ENCODE measurements around the gene TMEM225B.
"Not testable (repeated sequence)": the region's sequence is repeated elsewhere in the genome, so short reads cannot be mapped to it uniquely, and the experiment has no call there.

TMEM225B gene

DNA sequence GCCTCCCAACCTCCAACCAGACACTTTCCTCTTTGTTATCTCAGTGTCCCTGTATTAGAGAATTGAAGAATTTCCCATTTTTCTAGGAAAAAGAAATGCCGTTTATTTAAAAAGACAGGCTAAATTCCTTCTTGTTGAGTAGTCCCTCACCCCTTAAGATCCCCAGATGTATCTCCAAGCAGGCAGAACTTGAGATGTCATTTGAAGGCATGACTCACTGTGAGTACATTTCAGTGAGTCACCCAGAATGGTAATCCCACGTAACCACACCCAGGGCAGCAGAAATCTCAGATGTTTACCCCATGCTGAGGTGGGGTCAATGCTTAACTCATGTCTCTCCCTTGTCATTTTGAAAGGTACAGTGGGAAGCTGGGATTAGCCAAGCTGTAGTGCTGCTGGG lies 35.2 kb upstream of the TMEM225B start:
- Histone ChIP-seq H3K4me3 (ENCODE audit: low read length) (no peak overlapping the region), H3K27me3 (ENCODE audit: control insufficient read depth, low read length) (no peaks in the 10 kb centered on the region), H4K20me1 (ENCODE audit: control insufficient read depth, insufficient read depth, low read depth, low read length) (peaks cover 35% of the 10 kb centered on the region; the same call in 1 of the 2 replicates), H3K9me2 (replicated peaks; ENCODE audit: control insufficient read depth, low read length) (no peaks in the 10 kb centered on the region), H3K9me3 (ENCODE audit: control insufficient read depth, insufficient read depth, low read length) (no peaks in the 10 kb centered on the region), H3K79me2 (ENCODE audit: control insufficient read depth, low read length) (peaks cover 85% of the 10 kb centered on the region), H3F3A (ENCODE audit: control insufficient read depth, insufficient read depth) (no peaks in the 10 kb centered on the region), H3K4me2 (ENCODE audit: low read length) (no peak overlapping the region), H3K36me3 (ENCODE audit: control insufficient read depth, low read length) (peaks cover 77% of the 10 kb centered on the region), H3K27ac (ENCODE audit: low read depth, low read length) (no peak overlapping the region), H3K4me1 (ENCODE audit: control insufficient read depth, low read length) (peaks cover 16% of the 10 kb centered on the region)
- TF ChIP-seq, protein P1, sequence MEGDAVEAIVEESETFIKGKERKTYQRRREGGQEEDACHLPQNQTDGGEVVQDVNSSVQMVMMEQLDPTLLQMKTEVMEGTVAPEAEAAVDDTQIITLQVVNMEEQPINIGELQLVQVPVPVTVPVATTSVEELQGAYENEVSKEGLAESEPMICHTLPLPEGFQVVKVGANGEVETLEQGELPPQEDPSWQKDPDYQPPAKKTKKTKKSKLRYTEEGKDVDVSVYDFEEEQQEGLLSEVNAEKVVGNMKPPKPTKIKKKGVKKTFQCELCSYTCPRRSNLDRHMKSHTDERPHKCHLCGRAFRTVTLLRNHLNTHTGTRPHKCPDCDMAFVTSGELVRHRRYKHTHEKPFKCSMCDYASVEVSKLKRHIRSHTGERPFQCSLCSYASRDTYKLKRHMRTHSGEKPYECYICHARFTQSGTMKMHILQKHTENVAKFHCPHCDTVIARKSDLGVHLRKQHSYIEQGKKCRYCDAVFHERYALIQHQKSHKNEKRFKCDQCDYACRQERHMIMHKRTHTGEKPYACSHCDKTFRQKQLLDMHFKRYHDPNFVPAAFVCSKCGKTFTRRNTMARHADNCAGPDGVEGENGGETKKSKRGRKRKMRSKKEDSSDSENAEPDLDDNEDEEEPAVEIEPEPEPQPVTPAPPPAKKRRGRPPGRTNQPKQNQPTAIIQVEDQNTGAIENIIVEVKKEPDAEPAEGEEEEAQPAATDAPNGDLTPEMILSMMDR (IDR thresholded peaks at IDR 0.05; ENCODE audit: low read depth, low read length, poor library complexity, severe bottlenecking): no peak
- TF ChIP-seq EZH2phosphoT487 (IDR thresholded peaks at IDR 0.05; ENCODE audit: borderline replicate concordance, low read length): no peak

DNA sequence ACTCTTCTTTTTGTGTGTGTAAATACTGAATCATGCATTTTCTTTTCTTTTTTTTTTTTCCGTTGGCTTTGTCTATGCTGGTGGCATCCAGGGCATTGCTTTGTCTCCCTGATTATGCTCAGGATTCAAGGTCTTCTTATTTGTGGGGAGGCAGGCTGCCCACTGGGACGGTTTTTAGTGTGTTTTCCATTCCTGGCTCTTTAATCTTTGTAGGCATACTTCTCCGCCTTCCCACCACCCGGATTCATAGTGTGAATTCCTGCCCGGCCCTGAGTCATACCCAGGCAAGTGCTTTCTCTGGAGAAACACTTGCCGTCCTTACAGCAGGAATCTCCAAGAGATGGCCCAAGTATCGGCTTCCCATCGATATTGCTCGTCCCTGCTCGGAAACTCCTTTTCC lies 34.4 kb upstream of the TMEM225B start:
- H4K20me1 ChIP-seq (ENCODE audit: control insufficient read depth, insufficient read depth, low read depth, low read length): peaks cover 35% of the 10 kb centered on the region; the same call in 1 of the 2 replicates
- no peaks in the 10 kb centered on the region for H3K9me3 ChIP-seq (ENCODE audit: control insufficient read depth, insufficient read depth, low read length)
- H3F3A ChIP-seq (ENCODE audit: control insufficient read depth, insufficient read depth): no peaks in the 10 kb centered on the region
- no peak overlapping the region for H3K4me2 ChIP-seq (ENCODE audit: low read length)
- H3K27ac ChIP-seq (ENCODE audit: low read depth, low read length): no peak overlapping the region
- no peaks in the 10 kb centered on the region for H3K9me2 ChIP-seq (replicated peaks; ENCODE audit: control insufficient read depth, low read length)
- TF ChIP-seq, protein P1 (IDR thresholded peaks at IDR 0.05; ENCODE audit: low read depth, low read length, poor library complexity, severe bottlenecking): no peak
- TF ChIP-seq EZH2phosphoT487 (IDR thresholded peaks at IDR 0.05; ENCODE audit: borderline replicate concordance, low read length): no peak
- peaks cover 16% of the 10 kb centered on the region for H3K4me1 ChIP-seq (ENCODE audit: control insufficient read depth, low read length)
- no peak overlapping the region for H3K4me3 ChIP-seq (ENCODE audit: low read length)
- no peaks in the 10 kb centered on the region for H3K27me3 ChIP-seq (ENCODE audit: control insufficient read depth, low read length)
- H3K36me3 ChIP-seq (ENCODE audit: control insufficient read depth, low read length): peaks cover 78% of the 10 kb centered on the region
- H3K79me2 ChIP-seq (ENCODE audit: control insufficient read depth, low read length): peaks cover 80% of the 10 kb centered on the region

DNA sequence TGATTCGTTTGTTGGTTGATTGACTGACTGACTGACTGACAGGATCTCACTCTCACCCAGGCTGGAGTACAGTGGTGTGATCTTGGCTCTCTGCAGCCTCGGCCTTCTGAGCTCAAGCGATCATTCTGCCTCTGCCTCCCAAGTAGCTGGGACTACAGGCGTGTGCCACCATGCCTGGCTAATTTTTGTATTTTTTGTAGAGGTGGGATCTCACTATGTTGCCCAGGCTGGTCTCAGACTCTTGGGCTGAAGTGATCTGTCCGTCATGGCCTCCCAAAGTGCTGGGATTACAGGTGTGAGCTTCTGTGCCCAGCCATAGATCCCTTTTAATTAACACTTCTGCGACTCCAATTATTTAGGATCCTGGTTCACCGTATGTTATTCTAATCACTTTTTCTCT lies 29.3 kb upstream of the TMEM225B start:
- not testable (repeated sequence) for H4K20me1 ChIP-seq (ENCODE audit: control insufficient read depth, insufficient read depth, low read depth, low read length); H3K4me3 ChIP-seq (ENCODE audit: low read length); H3K27me3 ChIP-seq (ENCODE audit: control insufficient read depth, low read length); H3K4me1 ChIP-seq (ENCODE audit: control insufficient read depth, low read length); H3F3A ChIP-seq (ENCODE audit: control insufficient read depth, insufficient read depth); H3K9me2 ChIP-seq (replicated peaks; ENCODE audit: control insufficient read depth, low read length); H3K4me2 ChIP-seq (ENCODE audit: low read length); H3K27ac ChIP-seq (ENCODE audit: low read depth, low read length); H3K9me3 ChIP-seq (ENCODE audit: control insufficient read depth, insufficient read depth, low read length)
- peaks cover 82% of the 10 kb centered on the region for H3K36me3 ChIP-seq (ENCODE audit: control insufficient read depth, low read length)
- H3K79me2 ChIP-seq (ENCODE audit: control insufficient read depth, low read length): peaks cover 39% of the 10 kb centered on the region

DNA sequence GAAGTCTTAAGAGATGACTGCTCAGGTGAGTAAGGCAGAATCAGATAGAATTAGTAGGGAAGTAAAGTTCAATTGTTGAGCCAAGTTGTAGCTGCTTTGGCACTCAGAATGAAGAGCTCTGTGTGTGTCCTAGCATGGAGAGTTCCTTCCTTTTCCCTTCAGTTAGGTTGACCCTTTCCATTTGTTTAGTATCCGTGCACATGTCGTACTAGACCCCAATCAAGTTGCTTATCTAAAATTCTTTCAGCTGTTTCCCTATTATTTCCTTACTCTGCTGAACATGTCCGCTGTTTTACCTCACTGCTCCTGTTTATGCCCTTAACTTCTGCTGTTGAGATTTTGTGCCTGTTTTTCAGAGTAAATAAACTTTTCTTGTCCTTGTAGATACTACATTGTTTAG lies 26.3 kb upstream of the TMEM225B start:
- H3K4me3 ChIP-seq (ENCODE audit: low read length): no peak overlapping the region
- no peaks in the 10 kb centered on the region for H3K27me3 ChIP-seq (ENCODE audit: control insufficient read depth, low read length)
- H3K79me2 ChIP-seq (ENCODE audit: control insufficient read depth, low read length): peaks cover 13% of the 10 kb centered on the region; the same call in 1 of the 2 replicates
- H3K4me1 ChIP-seq (ENCODE audit: control insufficient read depth, low read length): peaks cover 8% of the 10 kb centered on the region
- no peaks in the 10 kb centered on the region for H3K9me3 ChIP-seq (ENCODE audit: control insufficient read depth, insufficient read depth, low read length)
- H3K9me2 ChIP-seq (replicated peaks; ENCODE audit: control insufficient read depth, low read length): no peaks in the 10 kb centered on the region
- no peak overlapping the region for H3K27ac ChIP-seq (ENCODE audit: low read depth, low read length)
- peaks cover 12% of the 10 kb centered on the region; the same call in 1 of the 2 replicates for H3F3A ChIP-seq (ENCODE audit: control insufficient read depth, insufficient read depth)
- H3K36me3 ChIP-seq (ENCODE audit: control insufficient read depth, low read length): peaks cover 62% of the 10 kb centered on the region
- no peak overlapping the region for H3K4me2 ChIP-seq (ENCODE audit: low read length)
- TF ChIP-seq EZH2phosphoT487 (IDR thresholded peaks at IDR 0.05; ENCODE audit: borderline replicate concordance, low read length): no peak
- TF ChIP-seq, protein P1 (IDR thresholded peaks at IDR 0.05; ENCODE audit: low read depth, low read length, poor library complexity, severe bottlenecking): no peak
- 0 out of 2 replicates have a peak, but pooled peaks cover 8% of the 10 kb centered on the region for H4K20me1 ChIP-seq (ENCODE audit: control insufficient read depth, insufficient read depth, low read depth, low read length)

All from DOHH2 (cell line).